GM12891 (cell line): ENCODE measurements around the gene CLEC20A.

Experiments used
- POLR2A ChIP-seq: IDR thresholded peaks from 2 replicates; pipeline ENCODE4 v1.6.1; 2011; ENCODE audit warnings: low read depth, low read length, control low read depth
- POLR2AphosphoS5 ChIP-seq: IDR thresholded peaks from 2 replicates; pipeline ENCODE4 v1.6.1; 2011; ENCODE audit warnings: low read depth, low read length, control low read depth
- TAF1 ChIP-seq: IDR thresholded peaks from 2 replicates; pipeline ENCODE4 v1.6.1; 2011; ENCODE audit warnings: low read depth, low read length, control low read depth

- TF ChIP-seq POLR2A (no peak), TAF1 (no peak), POLR2AphosphoS5 (no peak)
Measured at GRCh38 chr1:178516110-178516509, 19.3 kb upstream of the CLEC20A start.
